GM12874 (cell line): ENCODE data around the gene NDUFS6.

ENCODE experiments used
- TF ChIP-seq, protein P1 (sequence below): IDR thresholded peaks from 2 replicates; pipeline ENCODE4 v1.5.1; 2011; ENCODE audit warnings: low read depth, mild to moderate bottlenecking, control low read depth, low read length, moderate library complexity; ENCODE audit not compliant: insufficient read depth

NDUFS6 gene

DNA sequence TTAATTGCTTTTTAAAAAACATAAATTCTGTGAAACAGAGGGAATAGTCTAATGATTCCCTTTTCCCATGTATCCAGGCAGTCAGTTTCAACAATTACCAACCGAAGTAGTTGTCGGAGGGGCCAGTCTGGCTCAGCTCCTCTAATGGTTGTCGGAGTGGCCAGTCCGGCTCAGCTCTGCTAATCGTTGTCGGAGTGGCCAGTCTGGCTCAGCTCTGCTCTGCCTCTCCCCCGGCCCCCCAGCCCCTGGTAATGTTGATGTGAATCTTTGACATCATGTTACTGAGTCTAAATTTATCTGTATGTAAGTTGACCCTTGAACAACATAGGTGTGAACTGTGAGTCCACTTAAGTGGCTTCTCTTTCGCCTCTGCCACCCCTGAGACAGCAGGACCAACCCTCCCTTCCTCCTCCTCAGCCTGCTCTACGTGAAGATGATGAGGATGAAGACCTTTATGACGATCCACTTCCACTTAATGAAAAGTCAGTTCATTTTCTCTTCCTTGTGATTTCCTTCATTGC lies 9.4 kb downstream of the NDUFS6 start:
- TF ChIP-seq, protein P1, sequence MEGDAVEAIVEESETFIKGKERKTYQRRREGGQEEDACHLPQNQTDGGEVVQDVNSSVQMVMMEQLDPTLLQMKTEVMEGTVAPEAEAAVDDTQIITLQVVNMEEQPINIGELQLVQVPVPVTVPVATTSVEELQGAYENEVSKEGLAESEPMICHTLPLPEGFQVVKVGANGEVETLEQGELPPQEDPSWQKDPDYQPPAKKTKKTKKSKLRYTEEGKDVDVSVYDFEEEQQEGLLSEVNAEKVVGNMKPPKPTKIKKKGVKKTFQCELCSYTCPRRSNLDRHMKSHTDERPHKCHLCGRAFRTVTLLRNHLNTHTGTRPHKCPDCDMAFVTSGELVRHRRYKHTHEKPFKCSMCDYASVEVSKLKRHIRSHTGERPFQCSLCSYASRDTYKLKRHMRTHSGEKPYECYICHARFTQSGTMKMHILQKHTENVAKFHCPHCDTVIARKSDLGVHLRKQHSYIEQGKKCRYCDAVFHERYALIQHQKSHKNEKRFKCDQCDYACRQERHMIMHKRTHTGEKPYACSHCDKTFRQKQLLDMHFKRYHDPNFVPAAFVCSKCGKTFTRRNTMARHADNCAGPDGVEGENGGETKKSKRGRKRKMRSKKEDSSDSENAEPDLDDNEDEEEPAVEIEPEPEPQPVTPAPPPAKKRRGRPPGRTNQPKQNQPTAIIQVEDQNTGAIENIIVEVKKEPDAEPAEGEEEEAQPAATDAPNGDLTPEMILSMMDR = no peak

GRCh38 chr5:1814183-1815020 lies 13.2 kb downstream of the NDUFS6 start:
- TF ChIP-seq, protein P1 = no peak

DNA sequence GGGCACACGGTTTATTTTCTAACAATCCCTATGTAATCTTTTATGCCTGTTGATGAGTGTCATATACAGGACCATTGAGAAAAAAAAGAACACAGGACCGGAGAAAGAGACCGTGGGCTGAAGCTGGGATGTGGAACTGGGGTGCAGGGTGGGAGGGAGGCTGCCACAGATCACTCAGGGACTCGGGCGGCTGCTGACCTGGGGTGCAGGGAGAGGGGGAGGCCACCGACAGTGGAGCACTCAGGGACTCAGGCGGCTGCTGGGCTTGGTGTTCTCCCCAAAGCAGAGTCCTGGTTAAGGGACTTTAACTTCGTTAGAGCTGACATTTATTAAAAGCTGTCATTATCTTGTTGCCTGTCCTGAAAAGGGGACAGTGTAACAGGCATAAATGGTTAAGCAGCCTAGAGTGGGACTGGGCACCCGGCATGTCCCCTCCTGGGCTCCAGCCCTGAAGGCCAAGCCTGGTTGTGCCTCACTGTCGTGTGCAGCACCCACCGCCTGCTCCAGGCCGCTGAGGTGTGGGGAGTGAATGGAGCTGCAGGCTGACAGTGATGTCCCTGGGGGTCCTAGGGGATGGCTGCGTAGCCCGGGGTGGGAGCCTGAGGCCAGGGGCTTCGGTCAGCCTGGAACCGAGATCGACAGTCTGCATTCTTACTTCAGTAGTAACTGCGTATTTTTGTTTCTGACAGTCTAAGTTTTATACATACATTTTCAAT lies 14.0 kb downstream of the NDUFS6 start:
- TF ChIP-seq, protein P1 = no peak

- TF ChIP-seq, protein P1 = no peak
These were observed 14.7 kb downstream of the NDUFS6 start for GRCh38 chr5:1815881-1816292.

DNA sequence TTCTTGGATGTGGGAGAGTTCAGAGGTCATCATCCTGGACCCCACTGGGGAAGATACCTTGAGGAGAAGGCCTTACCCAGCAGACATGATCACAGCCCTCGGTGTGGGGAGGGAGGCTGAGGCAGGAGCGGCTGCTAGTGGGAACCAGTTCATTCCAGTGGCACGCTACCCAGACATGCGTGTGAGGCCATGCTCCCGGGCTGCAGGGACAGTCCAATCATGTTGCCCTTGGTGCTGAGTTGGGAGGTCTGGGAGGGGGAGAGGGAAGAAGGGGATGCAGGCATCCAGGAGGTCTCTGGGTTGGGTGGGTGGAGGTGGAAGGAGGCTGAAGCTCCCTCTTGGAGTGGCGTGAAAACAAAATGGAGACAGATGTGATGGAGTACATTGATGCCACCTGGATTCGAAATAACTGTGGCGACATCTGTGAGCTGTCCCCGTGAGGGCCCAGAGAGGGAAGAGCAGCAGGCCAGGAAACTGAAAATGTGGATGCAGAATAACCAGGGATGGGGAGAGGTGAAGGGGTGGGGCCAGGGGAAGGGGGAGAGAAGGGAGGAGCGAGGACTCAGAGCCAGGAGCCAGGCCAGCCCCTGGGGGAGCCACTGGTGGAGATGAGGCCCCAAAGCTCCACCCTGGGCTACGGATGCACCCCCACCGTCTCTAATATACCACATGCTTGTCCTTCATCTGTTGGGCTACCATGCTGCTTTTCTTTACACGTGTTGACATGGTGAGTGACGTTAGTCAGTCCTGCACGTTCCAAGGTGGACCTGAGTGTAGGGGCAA lies 16.2 kb downstream of the NDUFS6 start:
- TF ChIP-seq, protein P1 = no peak

DNA sequence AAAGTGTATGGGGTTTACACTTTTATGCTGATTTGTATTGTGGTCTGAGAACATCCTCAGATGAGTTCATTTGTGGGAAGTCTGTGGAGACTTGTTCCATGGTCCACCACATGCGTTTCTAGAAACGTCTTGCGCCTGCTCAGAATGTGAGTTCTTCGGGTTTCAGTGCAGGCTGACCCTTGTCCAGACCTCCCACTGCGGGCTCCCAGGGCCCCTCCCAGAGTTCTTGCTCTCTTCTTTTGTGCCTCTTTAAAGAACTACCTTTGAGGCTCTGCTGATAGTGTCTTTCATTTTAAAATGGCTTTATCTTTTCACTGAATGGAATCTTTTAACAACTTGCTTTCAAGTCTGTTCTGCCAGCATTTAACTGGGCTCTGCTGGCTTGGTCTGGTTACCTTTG lies 17.6 kb downstream of the NDUFS6 start:
- TF ChIP-seq, protein P1 = no peak

DNA sequence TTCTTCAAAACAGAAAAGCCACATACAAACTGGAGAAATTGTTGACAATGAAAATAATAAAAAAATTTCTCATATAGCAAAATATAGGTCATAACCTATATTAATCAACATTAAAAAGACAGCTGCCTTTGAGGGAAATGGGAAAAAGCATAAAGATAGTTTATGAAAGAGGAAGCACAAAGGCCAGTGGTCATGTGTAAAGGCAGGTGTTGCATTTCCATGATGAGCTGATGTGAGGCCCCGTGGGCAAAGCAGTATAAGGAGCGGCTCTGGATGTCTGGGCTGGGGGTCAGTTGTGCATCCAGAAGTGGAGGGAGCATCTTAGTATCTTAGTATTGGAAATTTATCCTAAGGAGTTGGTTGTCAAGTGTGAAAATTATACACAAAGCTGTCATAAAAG lies 18.3 kb downstream of the NDUFS6 start:
- TF ChIP-seq, protein P1 = no peak
